GM12878 (cell line): ENCODE results near the gene RAD21L1. TPM values are rescaled to one million over a fixed set of nuclear protein-coding genes. Genes with fewer than 3 reads are reported as not detected.

Experiments
- ATAC-seq: fragments of 200-7000 bp; cut with Tn5 transposase; 3 replicates; pipeline ENCODE4 v1.9.1; 2020; ENCODE audit warnings: mild to moderate bottlenecking, moderate library complexity
- BruUV-seq: library from RNA; stranded (reverse); fragments of 400-500 nt; replicated peaks from 2 replicates; lab custom pipeline; 2021; lab: Mats Ljungman, UMichigan
- CTCF ChIA-PET: fragments of 300-600 bp; sonication (Branson Sonifier 250); formaldehyde crosslinking; extraction: SDS; loops from one replicate; lab custom pipeline; 2021; ENCODE audit warnings: inconsistent platforms; lab: Yijun Ruan, JAX
- POLR2A ChIA-PET: fragments of 350-600 bp; formaldehyde crosslinking; extraction: SDS; loops from one replicate; lab custom pipeline; 2021; ENCODE audit warnings: inconsistent platforms; lab: Charles Lee
- RAD21 ChIA-PET: fragments of 300-600 bp; sonication (Branson Sonifier 250); formaldehyde crosslinking; loops from one replicate; lab custom pipeline; 2023; ENCODE audit warnings: antibody characterized with exemption; ENCODE audit not compliant: unreplicated experiment; lab: Charles Lee
- SMC1A ChIA-PET: fragments of 300-600 bp; sonication (Branson Sonifier 250); formaldehyde crosslinking; loops from one replicate; lab custom pipeline; 2023; ENCODE audit not compliant: unreplicated experiment, uncharacterized antibody; lab: Charles Lee
- DNase-seq: peaks from one replicate; pipeline ENCODE4 v3.0.0-alpha.2; 2011; ENCODE audit warnings: low read depth, low spot score
- FAIRE-seq: peaks from 3 replicates; lab custom pipeline; 2011; peaks lifted over from hg19 to GRCh38; lab: Jason Lieb, UNC
- H2AFZ ChIP-seq: 2 replicates; pipeline ENCODE4 v1.6.0; 2011; ENCODE audit warnings: low read depth, low read length, control low read depth; ENCODE audit not compliant: control insufficient read depth
- H3K27ac ChIP-seq: 2 replicates; pipeline ENCODE4 v1.5.1; 2011; ENCODE audit warnings: control low read depth; ENCODE audit not compliant: control insufficient read depth, insufficient read depth
- H3K27me3 ChIP-seq, 2 experiments: replicated peaks in 1 of 2; 2 replicates each; pipeline versions ENCODE4 v1.6.0 to v1.6.1; 2011; ENCODE audit warnings: low read length in 1 of 2; ENCODE audit not compliant: control insufficient read depth in 2 of 2, insufficient read depth in 2 of 2
- H3K36me3 ChIP-seq, 2 experiments: 2 replicates each; pipeline ENCODE4 v1.5.1; 2011; ENCODE audit warnings: low read length in 1 of 2; ENCODE audit not compliant: control insufficient read depth in 2 of 2, insufficient read depth in 2 of 2
- H3K4me1 ChIP-seq: 2 replicates; pipeline ENCODE4 v1.6.1; 2011; ENCODE audit warnings: mild to moderate bottlenecking, low read length, moderate library complexity, mixed read lengths; ENCODE audit not compliant: control insufficient read depth, insufficient read depth
- H3K4me2 ChIP-seq: 2 replicates; pipeline ENCODE4 v1.6.0; 2011; ENCODE audit warnings: control low read depth; ENCODE audit not compliant: control insufficient read depth, insufficient read depth
- H3K4me3 ChIP-seq: fragments of 200-600 bp; sonication (generic); 2 replicates; pipeline ENCODE4 v1.5.1; 2016
- H3K79me2 ChIP-seq: 2 replicates; pipeline ENCODE4 v1.6.0; 2011; ENCODE audit warnings: low read length; ENCODE audit not compliant: control insufficient read depth, insufficient read depth
- H3K9ac ChIP-seq: 2 replicates; pipeline ENCODE4 v1.8.0; 2011; ENCODE audit warnings: low read length, control low read depth, mixed read lengths; ENCODE audit not compliant: control insufficient read depth, insufficient read depth
- H3K9me3 ChIP-seq: replicated peaks from 3 replicates; pipeline ENCODE4 v1.5.1; 2011; ENCODE audit warnings: mild to moderate bottlenecking, low read length; ENCODE audit not compliant: control insufficient read depth, insufficient read depth
- H4K20me1 ChIP-seq: 2 replicates; pipeline ENCODE4 v1.6.0; 2011; ENCODE audit not compliant: control insufficient read depth, insufficient read depth
- BCL11A ChIP-seq: IDR thresholded peaks from 2 replicates; pipeline ENCODE4 v1.6.1; 2011; ENCODE audit warnings: low read depth, low read length
- CBX5 ChIP-seq: sonication (generic); IDR thresholded peaks from 2 replicates; pipeline ENCODE4 v1.6.1; 2016; ENCODE audit warnings: low read depth, moderate library complexity, mild to moderate bottlenecking, inconsistent platforms
- CHD2 ChIP-seq: IDR thresholded peaks from 2 replicates; pipeline ENCODE4 v1.6.1; 2011; ENCODE audit warnings: low read depth, low read length, improper control_type of control experiment, borderline replicate concordance
- EED ChIP-seq: sonication (generic); IDR thresholded peaks from 2 replicates; pipeline ENCODE4 v1.6.1; 2016; ENCODE audit warnings: antibody characterized with exemption, low read depth
- EGR1 ChIP-seq, 2 experiments: IDR thresholded peaks; 1 replicate in 1 of 2; 2 replicates in 1 of 2; pipeline ENCODE4 v1.6.1; 2011 to 2012; ENCODE audit warnings: low read depth in 2 of 2, low read length in 2 of 2, borderline replicate concordance in 1 of 2, mild to moderate bottlenecking in 1 of 2, moderate library complexity in 1 of 2
- EZH2 ChIP-seq: IDR thresholded peaks from 2 replicates; pipeline ENCODE4 v1.6.1; 2012; ENCODE audit warnings: low read depth, mild to moderate bottlenecking, control low read depth, inconsistent platforms, low read length, borderline replicate concordance; ENCODE audit not compliant: control insufficient read depth
- FOXK2 ChIP-seq: fragments of 450-650 bp; IDR thresholded peaks from 2 replicates; pipeline ENCODE4 v1.6.1; 2017; ENCODE audit warnings: mild to moderate bottlenecking, moderate library complexity
- NRF1 ChIP-seq: conservative IDR thresholded peaks from 2 replicates; pipeline ENCODE4 v1.6.1; 2011; ENCODE audit warnings: mild to moderate bottlenecking, low read depth, low read length, improper control_type of control experiment
- RCOR1 ChIP-seq: conservative IDR thresholded peaks from 2 replicates; pipeline ENCODE4 v1.6.1; 2012; ENCODE audit warnings: low read depth, low read length, improper control_type of control experiment
- RELA ChIP-seq: fragments of 450-650 bp; IDR thresholded peaks from 2 replicates; pipeline ENCODE4 v1.8.0; 2014; ENCODE audit warnings: borderline replicate concordance; ENCODE audit not compliant: partially characterized antibody
- STAT3 ChIP-seq: IDR thresholded peaks from 2 replicates; pipeline ENCODE4 v1.6.1; 2011; ENCODE audit warnings: low read depth, low read length, improper control_type of control experiment
- TAF1 ChIP-seq: IDR thresholded peaks from 2 replicates; pipeline ENCODE4 v1.6.1; 2011; ENCODE audit warnings: mild to moderate bottlenecking, low read depth, low read length, borderline replicate concordance
- TBL1XR1 ChIP-seq: IDR thresholded peaks from 2 replicates; pipeline ENCODE4 v1.6.1; 2012; ENCODE audit warnings: low read depth, low read length, improper control_type of control experiment
- TCF3 ChIP-seq: IDR thresholded peaks from 2 replicates; pipeline ENCODE4 v1.6.1; 2012; ENCODE audit warnings: low read depth, mild to moderate bottlenecking, low read length, borderline replicate concordance; ENCODE audit not compliant: insufficient read depth
- WGBS: methylation state at CpG from one replicate; pipeline ENCODE4 v1.1.6; 2016; ENCODE audit warnings: low lambda C conversion rate; ENCODE audit not compliant: insufficient replicate concordance, insufficient coverage; ENCODE audit errors: missing lambda C conversion rate; 5-methylcytosine and 5-hydroxymethylcytosine counted together
- in situ Hi-C: fragments of 300-500 bp; cut with MboI; formaldehyde crosslinking; loops from 9 replicates; pipeline ENCODE4 v1.14.3; 2018; ENCODE audit warnings: mixed read lengths
- intact Hi-C: fragments of 100-400 bp; cut with micrococcal nuclease; formaldehyde crosslinking; loops from one replicate; pipeline ENCODE4 v1.14.2; 2022; ENCODE audit not compliant: unreplicated experiment
- polyA plus RNA-seq, 11 experiments: library from polyadenylated mRNA; depleted of rRNA in 4 of 11; unstranded in 6 of 11; stranded (reverse) in 5 of 11; fragments of >200 nt; fragmentation: Nextera tagmentation in 4 of 11; fragmentation: Illumina TruSeq in 1 of 11; extraction: Ambion mirVana in 4 of 11; extraction: Trizol in 1 of 11; gene quantifications; 1 replicate in 1 of 11; 2 replicates in 10 of 11; pipeline versions ENCODE4 v1.2.1 to v1.2.3, GENCODE V29; 2011 to 2016; ENCODE audit warnings: inconsistent platforms in 2 of 11, missing spikeins in 2 of 11, low read depth in 1 of 11
- total RNA-seq, 4 experiments: library from RNA; depleted of rRNA in 3 of 4; stranded (reverse); fragments of >200 nt in 3 of 4; fragmentation: Illumina TruSeq in 1 of 4; extraction: Trizol in 1 of 4; gene quantifications; 2 replicates each; pipeline versions ENCODE4 v1.2.1 to v1.2.3, GENCODE V29; 2013 to 2021
- TF ChIP-seq, protein P1 (sequence below): IDR thresholded peaks from 2 replicates; pipeline ENCODE4 v1.6.1; 2012; ENCODE audit warnings: mild to moderate bottlenecking, low read depth, low read length
- TF ChIP-seq, protein P2 (sequence below): fragments of 450-650 bp; IDR thresholded peaks from 2 replicates; pipeline ENCODE4 v1.6.1; 2017; ENCODE audit warnings: mild to moderate bottlenecking
- TF ChIP-seq, protein P3 (sequence below): IDR thresholded peaks from 2 replicates; pipeline ENCODE4 v1.6.1; 2012; ENCODE audit warnings: low read depth, low read length, improper control_type of control experiment
- TF ChIP-seq, protein P4 (sequence below): IDR thresholded peaks from 2 replicates; pipeline ENCODE4 v1.6.1; 2012; ENCODE audit warnings: low read depth, low read length, improper control_type of control experiment

Gene RAD21L1
- total and polyA plus RNA-seq, 10 of the 15 experiments (the other 5 are each of a cell fraction or from before 2014, with no cell fraction given), result not detected

DNA sequence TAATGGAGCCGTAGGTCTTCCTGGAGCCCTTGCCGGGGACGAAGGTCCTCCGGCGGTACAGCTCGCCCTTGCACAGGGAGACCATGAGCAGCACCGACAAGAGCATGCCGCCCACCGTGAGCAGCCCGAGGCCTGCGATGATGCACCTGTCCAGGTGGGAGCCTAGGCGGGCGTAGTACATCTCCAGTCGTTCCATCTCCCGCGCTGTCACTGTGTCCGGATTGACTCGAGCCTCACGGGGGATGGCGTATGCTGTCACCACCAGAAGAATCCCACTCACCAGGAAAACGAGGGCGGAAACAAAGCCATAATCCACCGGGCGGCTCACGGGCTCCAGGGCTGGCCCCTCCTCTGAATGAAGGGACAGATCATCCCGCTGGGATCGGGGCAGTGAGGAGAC is 44.9 kb upstream of the RAD21L1 start:
- no peaks in the 10 kb centered on the region for H3K79me2 ChIP-seq
- intact Hi-C loops (no loop called here), in situ Hi-C loops (no loop called here)
- H3K9ac ChIP-seq, result no peak overlapping the region
- no peak for ATAC-seq
- H3K9me3 ChIP-seq, result no peaks in the 10 kb centered on the region
- ChIA-PET SMC1A (no interaction called here), CTCF (no interaction called here), POLR2A (no interaction called here), RAD21 (no interaction called here)
- H3K36me3 ChIP-seq, result no peaks in the 10 kb centered on the region; a peak in 1 of 4 replicates
- no peak overlapping the region for H3K4me3 ChIP-seq
- no peak overlapping the region for H3K4me2 ChIP-seq
- H3K27ac ChIP-seq, result no peak overlapping the region
- H3K27me3 ChIP-seq, result peaks cover 0 to 2% of the 10 kb centered on the region in 2 experiments; a peak in 2 of 4 replicates
- H3K4me1 ChIP-seq, result no peaks in the 10 kb centered on the region
- 94% methylated on average over 27 of the region's 27 CpGs for WGBS
- FAIRE-seq, result no peak
- H2AFZ ChIP-seq, result no peak overlapping the region
- H4K20me1 ChIP-seq, result no peaks in the 10 kb centered on the region
- no peak for DNase-seq
- BruUV-seq, result no TSS peak
- no peak for TF ChIP-seq FOXK2
- TF ChIP-seq, protein P1, sequence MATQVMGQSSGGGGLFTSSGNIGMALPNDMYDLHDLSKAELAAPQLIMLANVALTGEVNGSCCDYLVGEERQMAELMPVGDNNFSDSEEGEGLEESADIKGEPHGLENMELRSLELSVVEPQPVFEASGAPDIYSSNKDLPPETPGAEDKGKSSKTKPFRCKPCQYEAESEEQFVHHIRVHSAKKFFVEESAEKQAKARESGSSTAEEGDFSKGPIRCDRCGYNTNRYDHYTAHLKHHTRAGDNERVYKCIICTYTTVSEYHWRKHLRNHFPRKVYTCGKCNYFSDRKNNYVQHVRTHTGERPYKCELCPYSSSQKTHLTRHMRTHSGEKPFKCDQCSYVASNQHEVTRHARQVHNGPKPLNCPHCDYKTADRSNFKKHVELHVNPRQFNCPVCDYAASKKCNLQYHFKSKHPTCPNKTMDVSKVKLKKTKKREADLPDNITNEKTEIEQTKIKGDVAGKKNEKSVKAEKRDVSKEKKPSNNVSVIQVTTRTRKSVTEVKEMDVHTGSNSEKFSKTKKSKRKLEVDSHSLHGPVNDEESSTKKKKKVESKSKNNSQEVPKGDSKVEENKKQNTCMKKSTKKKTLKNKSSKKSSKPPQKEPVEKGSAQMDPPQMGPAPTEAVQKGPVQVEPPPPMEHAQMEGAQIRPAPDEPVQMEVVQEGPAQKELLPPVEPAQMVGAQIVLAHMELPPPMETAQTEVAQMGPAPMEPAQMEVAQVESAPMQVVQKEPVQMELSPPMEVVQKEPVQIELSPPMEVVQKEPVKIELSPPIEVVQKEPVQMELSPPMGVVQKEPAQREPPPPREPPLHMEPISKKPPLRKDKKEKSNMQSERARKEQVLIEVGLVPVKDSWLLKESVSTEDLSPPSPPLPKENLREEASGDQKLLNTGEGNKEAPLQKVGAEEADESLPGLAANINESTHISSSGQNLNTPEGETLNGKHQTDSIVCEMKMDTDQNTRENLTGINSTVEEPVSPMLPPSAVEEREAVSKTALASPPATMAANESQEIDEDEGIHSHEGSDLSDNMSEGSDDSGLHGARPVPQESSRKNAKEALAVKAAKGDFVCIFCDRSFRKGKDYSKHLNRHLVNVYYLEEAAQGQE, result no peak
- TF ChIP-seq RCOR1, result no peak
- TF ChIP-seq, protein P2, sequence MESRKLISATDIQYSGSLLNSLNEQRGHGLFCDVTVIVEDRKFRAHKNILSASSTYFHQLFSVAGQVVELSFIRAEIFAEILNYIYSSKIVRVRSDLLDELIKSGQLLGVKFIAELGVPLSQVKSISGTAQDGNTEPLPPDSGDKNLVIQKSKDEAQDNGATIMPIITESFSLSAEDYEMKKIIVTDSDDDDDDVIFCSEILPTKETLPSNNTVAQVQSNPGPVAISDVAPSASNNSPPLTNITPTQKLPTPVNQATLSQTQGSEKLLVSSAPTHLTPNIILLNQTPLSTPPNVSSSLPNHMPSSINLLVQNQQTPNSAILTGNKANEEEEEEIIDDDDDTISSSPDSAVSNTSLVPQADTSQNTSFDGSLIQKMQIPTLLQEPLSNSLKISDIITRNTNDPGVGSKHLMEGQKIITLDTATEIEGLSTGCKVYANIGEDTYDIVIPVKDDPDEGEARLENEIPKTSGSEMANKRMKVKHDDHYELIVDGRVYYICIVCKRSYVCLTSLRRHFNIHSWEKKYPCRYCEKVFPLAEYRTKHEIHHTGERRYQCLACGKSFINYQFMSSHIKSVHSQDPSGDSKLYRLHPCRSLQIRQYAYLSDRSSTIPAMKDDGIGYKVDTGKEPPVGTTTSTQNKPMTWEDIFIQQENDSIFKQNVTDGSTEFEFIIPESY, result no peak
- no peak for TF ChIP-seq CBX5
- TF ChIP-seq TBL1XR1, result no peak
- no peak for TF ChIP-seq TCF3
- no peak for TF ChIP-seq CHD2
- TF ChIP-seq, protein P3, sequence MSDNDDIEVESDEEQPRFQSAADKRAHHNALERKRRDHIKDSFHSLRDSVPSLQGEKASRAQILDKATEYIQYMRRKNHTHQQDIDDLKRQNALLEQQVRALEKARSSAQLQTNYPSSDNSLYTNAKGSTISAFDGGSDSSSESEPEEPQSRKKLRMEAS, result no peak
- TF ChIP-seq NRF1, result no peak
- TF ChIP-seq TAF1, result no peak
- TF ChIP-seq, protein P4, sequence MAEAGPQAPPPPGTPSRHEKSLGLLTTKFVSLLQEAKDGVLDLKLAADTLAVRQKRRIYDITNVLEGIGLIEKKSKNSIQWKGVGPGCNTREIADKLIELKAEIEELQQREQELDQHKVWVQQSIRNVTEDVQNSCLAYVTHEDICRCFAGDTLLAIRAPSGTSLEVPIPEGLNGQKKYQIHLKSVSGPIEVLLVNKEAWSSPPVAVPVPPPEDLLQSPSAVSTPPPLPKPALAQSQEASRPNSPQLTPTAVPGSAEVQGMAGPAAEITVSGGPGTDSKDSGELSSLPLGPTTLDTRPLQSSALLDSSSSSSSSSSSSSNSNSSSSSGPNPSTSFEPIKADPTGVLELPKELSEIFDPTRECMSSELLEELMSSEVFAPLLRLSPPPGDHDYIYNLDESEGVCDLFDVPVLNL, result no peak
- TF ChIP-seq STAT3, result no peak
- TF ChIP-seq RELA, result no peak
- no peak for TF ChIP-seq BCL11A
- TF ChIP-seq EED, result no peak
- TF ChIP-seq EGR1 (IDR thresholded peaks at IDR 0.05; ENCODE audit: borderline replicate concordance in 1 of 2, low read depth in 2 of 2, low read length in 2 of 2), result no peak
- no peak for TF ChIP-seq EZH2
